LNCAP (cell line): ENCODE data around the gene SLC9A9.

Source experiments
- TF ChIP-seq, protein P1 (sequence below): fragments of 450-650 bp; IDR thresholded peaks from 2 replicates; pipeline ENCODE4 v1.5.1; 2017; ENCODE audit warnings: mild to moderate bottlenecking

Gene SLC9A9

DNA sequence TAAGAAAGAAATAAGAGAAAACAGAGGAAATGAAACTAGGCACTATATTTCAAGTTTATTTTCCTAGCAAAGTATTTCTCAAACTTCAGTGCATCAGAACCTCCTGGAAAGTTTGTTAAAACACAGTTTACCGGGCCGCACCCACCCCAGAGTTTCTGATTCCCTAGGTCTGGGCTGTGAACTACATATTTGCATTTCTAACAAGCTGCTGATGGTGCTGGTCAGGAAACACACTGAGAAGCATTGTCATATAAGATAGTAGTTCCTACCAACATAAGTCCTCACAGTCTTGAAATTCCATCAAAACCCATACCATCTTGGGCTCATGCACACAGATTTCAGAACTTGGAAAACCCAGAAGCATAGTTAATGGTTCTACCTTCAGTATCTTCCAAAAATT, 8.3 kb downstream of the SLC9A9 start:
- TF ChIP-seq, protein P1, sequence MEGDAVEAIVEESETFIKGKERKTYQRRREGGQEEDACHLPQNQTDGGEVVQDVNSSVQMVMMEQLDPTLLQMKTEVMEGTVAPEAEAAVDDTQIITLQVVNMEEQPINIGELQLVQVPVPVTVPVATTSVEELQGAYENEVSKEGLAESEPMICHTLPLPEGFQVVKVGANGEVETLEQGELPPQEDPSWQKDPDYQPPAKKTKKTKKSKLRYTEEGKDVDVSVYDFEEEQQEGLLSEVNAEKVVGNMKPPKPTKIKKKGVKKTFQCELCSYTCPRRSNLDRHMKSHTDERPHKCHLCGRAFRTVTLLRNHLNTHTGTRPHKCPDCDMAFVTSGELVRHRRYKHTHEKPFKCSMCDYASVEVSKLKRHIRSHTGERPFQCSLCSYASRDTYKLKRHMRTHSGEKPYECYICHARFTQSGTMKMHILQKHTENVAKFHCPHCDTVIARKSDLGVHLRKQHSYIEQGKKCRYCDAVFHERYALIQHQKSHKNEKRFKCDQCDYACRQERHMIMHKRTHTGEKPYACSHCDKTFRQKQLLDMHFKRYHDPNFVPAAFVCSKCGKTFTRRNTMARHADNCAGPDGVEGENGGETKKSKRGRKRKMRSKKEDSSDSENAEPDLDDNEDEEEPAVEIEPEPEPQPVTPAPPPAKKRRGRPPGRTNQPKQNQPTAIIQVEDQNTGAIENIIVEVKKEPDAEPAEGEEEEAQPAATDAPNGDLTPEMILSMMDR: no peak

DNA sequence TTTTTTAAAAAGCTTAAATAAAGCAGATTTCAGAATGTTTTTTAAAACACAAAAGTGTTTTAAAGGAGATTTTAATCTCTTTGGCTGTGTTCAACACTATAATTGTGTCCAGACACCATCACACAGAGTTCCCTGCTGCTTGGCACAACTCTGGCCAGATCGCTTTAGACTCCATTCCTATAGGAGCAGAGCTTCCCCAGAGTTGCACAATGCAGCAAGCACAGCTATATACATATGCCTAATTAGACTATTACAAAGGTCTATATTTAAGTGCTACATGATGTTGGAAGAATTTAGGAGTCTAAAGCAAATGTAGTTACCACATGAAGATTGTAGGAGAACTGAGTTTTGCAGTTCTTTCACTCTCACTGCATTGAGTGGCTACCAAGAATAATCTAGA, 11.2 kb downstream of the SLC9A9 start:
- TF ChIP-seq, protein P1: no peak

DNA sequence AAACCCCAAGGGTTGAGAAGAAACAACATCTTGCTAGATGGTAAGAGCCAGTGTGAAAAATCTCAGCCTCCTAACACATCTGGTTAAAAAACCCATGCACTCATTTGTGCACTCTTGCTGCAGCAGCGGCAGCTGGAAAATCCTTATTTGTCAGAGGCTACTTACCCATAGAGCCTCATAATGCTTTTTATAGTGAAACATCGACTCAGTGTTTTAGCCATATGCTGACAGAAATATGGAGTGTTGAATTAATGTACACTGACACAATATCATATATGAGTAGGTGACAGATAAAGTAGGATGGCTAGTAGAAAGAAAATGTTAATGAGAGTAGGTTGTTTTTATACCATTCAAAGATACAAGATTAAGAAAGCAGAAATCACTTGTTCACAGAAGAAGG, 13.0 kb downstream of the SLC9A9 start:
- TF ChIP-seq, protein P1: no peak

DNA sequence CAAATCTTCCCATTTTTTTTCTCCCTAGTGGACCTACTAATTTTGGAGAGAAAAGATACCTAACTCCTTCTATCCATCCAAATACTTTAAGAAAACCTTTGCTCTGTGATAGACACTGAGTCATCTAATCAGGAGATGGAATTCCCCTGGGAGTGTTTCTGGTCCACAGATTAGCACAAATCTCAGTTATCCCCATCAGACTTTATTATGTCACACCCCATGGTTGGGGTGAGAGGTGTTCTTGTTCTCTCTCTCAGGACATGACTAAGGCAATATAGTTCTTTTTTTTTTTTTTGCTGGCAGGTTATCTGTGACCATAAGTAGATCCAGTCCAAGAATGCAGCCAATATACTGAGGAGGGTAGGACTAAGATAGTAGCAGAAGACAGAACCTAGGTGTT, 15.8 kb downstream of the SLC9A9 start:
- TF ChIP-seq, protein P1: no peak

DNA sequence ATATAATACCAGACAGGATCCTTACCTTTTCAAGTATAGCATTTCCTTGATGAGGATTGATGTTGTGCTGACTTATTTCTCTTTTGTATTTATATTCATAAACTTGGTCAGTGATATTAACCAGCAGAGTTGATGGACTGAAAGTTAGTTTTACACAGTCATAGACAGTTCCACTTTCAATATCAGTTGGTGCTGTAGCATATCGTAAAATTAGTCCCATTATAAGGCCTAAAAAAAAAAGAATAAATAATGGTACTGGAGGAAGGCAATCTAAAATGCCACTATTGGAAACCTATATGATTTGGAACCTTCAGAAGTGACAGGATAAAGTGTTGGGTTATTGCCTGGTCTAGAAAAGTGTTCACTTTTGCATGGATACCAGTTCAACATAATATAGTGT, 16.3 kb downstream of the SLC9A9 start:
- TF ChIP-seq, protein P1: no peak

DNA sequence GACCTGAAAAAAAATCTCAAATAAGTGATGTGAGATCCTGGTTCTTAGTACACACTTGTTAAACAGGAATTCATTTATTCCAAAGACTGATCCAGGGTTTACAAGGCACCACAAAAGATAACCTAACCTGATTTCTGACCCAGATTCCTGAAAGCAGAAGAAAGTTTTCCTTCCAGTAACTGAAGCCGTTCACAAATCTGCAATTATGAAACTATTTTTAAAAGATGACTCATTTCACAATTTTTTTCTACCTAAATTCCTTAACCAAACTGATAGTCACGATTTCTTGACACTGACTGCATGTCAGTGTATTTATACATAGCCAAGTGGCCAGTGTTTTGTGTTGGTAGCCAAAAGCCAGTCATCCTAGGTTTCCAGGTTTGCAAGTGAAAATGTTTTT, 17.1 kb downstream of the SLC9A9 start:
- TF ChIP-seq, protein P1: no peak

DNA sequence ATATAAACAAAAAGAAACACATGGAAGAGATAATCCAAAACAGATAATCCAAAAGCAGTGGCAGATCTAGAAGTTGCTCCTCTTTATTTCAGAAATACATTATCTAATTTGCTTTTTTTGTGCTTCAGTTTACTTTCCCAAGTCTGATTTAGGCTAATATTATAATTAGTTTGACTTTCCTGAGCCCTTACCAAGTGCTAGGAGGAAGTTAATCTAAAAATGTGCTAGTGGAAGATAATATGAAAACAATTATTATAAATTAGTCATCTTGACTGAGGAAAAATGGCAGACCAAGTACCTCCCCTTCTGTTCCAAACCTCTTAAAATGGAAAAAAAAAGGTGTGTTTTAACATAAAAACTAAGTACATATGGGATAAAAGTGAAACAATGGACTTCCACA, 17.5 kb downstream of the SLC9A9 start:
- TF ChIP-seq, protein P1: no peak

DNA sequence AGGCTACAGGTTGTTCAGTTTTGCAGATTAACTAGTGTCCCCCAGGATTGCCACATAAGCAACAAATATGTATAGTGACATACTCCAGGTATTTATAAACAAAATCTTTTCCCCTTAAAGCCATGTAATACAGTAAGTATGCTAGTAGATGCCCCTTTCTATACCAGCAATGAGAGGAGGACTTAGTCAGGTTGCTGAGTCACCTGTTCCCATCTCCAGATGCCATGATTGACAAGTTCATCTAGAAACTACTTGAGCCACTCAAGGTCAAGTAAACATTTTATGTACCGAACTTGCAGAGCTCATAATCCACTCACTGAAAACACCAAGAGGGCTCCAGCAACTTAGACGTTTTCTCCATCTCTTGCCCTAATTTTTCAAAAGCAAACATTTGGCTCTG, 18.2 kb downstream of the SLC9A9 start:
- TF ChIP-seq, protein P1: no peak
